WERI-Rb-1 (cell line): Measurements from ENCODE around the gene OLFM1.

ENCODE experiments used
- DNase-seq: peaks from one replicate; pipeline ENCODE4 v3.0.0-alpha.2; 2020
- H3K27ac ChIP-seq: fragments of 250-450 bp; sonication (Bioruptor Pico); 2 replicates; pipeline ENCODE4 v1.5.1; 2020; ENCODE audit warnings: mild to moderate bottlenecking, moderate library complexity
- H3K27me3 ChIP-seq: fragments of 250-450 bp; sonication (Bioruptor Pico); 2 replicates; pipeline ENCODE4 v1.5.1; 2021; ENCODE audit warnings: mild to moderate bottlenecking, low read depth, moderate library complexity; ENCODE audit not compliant: insufficient read depth, severe bottlenecking
- H3K36me3 ChIP-seq: fragments of 250-450 bp; sonication (Bioruptor Pico); 2 replicates; pipeline ENCODE4 v1.5.1; 2020; ENCODE audit warnings: mild to moderate bottlenecking, moderate library complexity
- H3K4me3 ChIP-seq: 2 replicates; pipeline ENCODE4 v1.5.1; 2011; ENCODE audit warnings: low read depth, mild to moderate bottlenecking, control low read depth, low read length
- H3K9me3 ChIP-seq: fragments of 250-450 bp; sonication (Bioruptor Pico); 2 replicates; pipeline ENCODE4 v1.5.1; 2021; ENCODE audit warnings: mild to moderate bottlenecking, moderate library complexity; ENCODE audit not compliant: severe bottlenecking
- TF ChIP-seq, protein P1 (sequence below): IDR thresholded peaks from 2 replicates; pipeline ENCODE4 v1.5.1; 2011; ENCODE audit warnings: low read depth, mild to moderate bottlenecking, control low read depth, inconsistent platforms, low read length

OLFM1 gene

DNA sequence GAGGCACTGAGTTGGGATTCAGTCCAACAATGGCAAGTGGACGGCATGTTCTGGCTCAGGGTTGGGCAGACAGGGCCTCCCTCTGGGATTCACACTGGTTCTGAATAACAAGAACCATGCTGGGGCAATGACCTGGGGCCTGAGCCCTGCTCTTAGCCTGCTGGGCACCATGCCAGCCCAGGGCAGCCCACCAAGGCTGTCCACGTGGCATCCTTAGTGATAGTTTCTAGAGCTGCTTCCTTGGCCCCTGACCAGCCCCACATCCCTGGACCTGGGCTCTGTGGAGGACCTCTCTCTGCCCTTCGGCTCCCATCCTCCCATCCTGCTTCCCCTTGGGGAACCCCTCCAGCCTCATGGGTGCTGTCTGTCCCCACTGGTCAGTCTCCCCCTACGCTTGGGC, 22.3 kb upstream of the OLFM1 start:
- Histone ChIP-seq H3K27me3 (no peaks in the 10 kb centered on the region), H3K36me3 (no peaks in the 10 kb centered on the region), H3K4me3 (no peak overlapping the region), H3K27ac (no peak overlapping the region), H3K9me3 (peaks cover 16% of the 10 kb centered on the region)
- DNase-seq, result no peak
- TF ChIP-seq, protein P1, sequence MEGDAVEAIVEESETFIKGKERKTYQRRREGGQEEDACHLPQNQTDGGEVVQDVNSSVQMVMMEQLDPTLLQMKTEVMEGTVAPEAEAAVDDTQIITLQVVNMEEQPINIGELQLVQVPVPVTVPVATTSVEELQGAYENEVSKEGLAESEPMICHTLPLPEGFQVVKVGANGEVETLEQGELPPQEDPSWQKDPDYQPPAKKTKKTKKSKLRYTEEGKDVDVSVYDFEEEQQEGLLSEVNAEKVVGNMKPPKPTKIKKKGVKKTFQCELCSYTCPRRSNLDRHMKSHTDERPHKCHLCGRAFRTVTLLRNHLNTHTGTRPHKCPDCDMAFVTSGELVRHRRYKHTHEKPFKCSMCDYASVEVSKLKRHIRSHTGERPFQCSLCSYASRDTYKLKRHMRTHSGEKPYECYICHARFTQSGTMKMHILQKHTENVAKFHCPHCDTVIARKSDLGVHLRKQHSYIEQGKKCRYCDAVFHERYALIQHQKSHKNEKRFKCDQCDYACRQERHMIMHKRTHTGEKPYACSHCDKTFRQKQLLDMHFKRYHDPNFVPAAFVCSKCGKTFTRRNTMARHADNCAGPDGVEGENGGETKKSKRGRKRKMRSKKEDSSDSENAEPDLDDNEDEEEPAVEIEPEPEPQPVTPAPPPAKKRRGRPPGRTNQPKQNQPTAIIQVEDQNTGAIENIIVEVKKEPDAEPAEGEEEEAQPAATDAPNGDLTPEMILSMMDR, result no peak

DNA sequence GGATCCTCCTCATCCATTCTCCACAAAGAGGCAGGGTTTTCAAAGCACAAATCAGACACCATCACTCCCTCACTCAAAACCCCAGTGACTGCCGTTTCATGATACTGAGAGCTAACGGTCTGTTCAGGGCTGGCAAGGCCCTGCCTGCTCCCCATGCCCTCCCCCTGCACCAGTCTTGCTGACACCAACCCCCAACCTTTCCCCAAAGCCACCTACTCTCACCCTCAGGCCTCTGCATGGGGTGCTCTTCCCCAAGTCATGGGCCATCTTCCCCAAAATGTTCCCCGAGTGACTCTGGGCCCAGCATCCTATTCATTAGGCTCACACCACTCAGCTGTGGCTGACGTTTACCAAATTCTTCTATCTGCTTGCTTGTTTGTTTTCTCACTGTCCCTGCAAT, 21.7 kb upstream of the OLFM1 start:
- no peak for DNase-seq
- Histone ChIP-seq H3K27ac (no peak overlapping the region), H3K36me3 (no peaks in the 10 kb centered on the region), H3K4me3 (no peak overlapping the region), H3K9me3 (peaks cover 16% of the 10 kb centered on the region), H3K27me3 (no peaks in the 10 kb centered on the region)
- TF ChIP-seq, protein P1, result no peak

DNA sequence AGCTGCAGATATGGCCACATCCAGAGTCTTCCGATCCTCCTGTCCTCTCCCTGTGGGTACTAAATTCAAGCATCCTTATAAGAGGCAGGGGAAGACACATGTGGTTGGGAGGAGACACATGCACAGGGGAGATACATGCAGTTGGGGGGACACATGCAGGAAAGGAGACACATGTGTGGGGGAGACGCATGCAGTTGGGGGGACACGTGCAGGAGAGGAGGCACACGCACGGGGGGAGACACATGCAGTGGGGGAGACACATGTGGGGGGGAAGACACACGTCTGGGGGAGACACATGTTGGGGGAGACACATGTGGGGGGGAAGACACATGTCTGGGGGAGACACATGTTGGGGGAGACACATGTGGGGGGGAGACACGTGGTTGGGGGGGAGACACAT, 21.2 kb upstream of the OLFM1 start:
- Histone ChIP-seq H3K27ac (no peak overlapping the region), H3K9me3 (peaks cover 16% of the 10 kb centered on the region), H3K36me3 (no peaks in the 10 kb centered on the region), H3K4me3 (no peak overlapping the region), H3K27me3 (no peaks in the 10 kb centered on the region)
- TF ChIP-seq, protein P1, result no peak
- DNase-seq, result no peak

DNA sequence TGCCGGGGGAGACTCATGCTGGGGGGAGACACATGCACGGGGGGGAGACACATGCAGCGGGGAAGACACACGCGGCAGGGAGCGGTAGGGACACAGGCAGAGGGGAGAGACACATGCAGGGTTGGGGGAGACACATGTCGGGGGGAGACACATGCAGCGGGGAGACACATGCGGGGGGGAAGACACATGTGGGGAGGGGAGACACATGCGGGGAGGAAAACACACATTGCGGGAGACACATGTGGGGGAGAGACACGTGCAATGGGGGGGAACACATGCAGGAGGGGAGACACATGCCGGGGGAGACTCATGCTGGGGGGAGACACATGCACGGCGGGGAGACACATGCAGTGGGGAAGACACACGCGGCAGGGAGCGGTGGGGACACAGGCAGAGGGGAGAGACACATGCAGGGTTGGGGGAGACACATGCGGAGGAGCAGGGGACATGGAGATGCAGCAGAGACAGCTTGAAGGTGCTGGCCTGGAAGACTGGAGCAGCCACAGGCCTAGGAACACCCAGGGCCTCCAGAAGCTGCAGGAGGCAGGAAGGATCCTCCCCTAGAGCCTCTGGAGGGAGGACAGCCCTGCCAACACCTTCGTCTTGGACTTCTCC, 20.3 kb upstream of the OLFM1 start:
- no peaks in the 10 kb centered on the region for H3K36me3 ChIP-seq

DNA sequence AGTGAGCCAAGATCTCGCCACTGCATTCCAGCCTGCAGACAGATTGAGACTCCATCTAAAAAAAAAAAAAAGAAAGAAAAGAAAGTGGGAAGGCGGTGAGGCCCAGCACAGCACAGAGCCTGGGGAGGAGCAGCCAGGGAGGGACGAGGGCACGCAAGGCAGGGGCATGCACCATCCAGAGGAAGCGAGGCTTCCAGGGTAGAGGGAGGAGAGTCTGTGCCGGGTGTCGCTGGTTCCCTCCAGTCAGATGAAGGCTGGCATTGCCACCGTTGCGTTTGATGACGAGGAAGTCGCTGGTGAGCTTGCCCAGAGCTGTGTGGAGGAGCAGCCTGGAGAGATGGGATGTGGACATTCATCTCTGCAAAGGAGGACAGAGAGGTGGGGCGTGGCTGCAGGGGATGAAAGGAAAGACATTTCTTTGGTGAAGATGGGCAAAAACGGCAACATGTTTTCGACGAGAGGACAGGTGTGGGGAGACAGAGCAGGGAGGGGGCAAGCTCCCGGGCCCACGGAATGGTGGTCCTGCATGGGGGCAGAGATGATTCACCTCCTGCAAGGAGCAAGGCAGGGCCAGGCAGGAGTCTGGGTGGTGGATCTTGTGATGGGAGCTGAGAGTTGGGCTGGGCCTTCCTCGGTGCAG, 18.6 kb upstream of the OLFM1 start:
- Histone ChIP-seq H3K27ac (no peak overlapping the region), H3K36me3 (no peaks in the 10 kb centered on the region), H3K4me3 (no peak overlapping the region), H3K27me3 (no peaks in the 10 kb centered on the region), H3K9me3 (peaks cover 5% of the 10 kb centered on the region)
- TF ChIP-seq, protein P1, result no peak
- no peak for DNase-seq

More for the DNA sequence above, 20.3 kb upstream of the OLFM1 start:
- Histone ChIP-seq H3K9me3 (peaks cover 16% of the 10 kb centered on the region), H3K4me3 (no peak overlapping the region), H3K27me3 (no peaks in the 10 kb centered on the region), H3K27ac (no peak overlapping the region)
- TF ChIP-seq, protein P1, result no peak
- DNase-seq, result no peak
